ENCODE results near the gene MAPK4. TPM values are rescaled to one million over a fixed set of nuclear protein-coding genes. Genes with fewer than 3 reads are reported as not detected.

MAPK4 gene
- total RNA-seq, 1 experiment from 2014 or later = not detected

DNA sequence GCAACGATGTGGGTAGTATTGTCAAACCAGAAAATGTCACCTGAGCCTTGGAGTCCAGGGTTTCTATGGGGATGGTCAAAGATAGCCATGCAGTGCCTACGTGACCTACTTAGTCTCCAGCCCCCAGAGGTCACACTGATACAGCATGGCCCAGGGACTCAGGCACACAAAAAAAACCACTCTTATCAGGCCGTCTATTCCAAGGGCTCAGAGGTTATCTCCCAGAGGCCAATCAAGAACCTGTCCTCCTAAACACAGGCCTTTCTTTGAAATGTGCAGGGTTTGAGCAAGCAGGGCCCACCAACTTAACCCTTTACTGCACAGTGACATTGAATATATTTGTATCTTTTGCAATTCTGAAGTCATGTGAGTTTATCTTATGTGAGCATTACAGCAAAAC, 177.2 kb downstream of the MAPK4 start:
- no peak overlapping the region for H3K4me3 ChIP-seq
- H3K36me3 ChIP-seq = no peaks in the 10 kb centered on the region
- H3K9me3 ChIP-seq = no peaks in the 10 kb centered on the region
- no peaks in the 10 kb centered on the region for H3K27me3 ChIP-seq
- DNase-seq = no peak

DNA sequence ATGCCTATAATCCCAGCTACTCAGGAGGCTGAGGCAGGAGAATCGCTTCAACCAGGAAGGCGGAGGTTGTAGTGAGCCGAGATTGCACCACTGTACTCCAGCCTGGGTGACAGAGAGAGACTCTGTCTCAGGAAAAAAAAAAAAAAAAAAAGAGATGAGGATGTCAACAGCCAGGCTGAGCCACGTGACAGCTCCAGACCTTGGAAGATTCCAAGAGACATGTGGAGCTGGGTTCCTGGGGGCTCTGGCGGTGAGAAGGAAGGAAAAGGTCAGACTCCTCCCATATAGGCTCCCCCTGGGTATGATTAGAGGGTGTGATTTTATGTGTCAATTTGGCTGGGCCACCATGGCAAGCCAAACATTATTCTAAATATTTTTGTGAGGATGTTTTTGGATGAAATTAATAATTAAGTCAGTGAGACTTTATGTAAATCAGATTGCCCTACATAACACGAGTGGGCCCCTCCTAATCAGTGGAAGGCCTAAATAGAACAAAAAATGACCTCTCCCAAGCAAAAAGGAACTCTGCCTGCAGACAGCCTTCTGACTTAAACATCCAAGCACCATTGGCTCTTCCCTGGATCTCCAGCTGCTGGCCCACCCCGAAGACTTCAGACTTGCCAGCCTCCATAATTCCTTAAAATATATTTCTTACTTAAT, 178.3 kb downstream of the MAPK4 start:
- DNase-seq = no peak
- Histone ChIP-seq H3K9me3 (no peaks in the 10 kb centered on the region), H3K4me3 (no peak overlapping the region), H3K27me3 (no peaks in the 10 kb centered on the region), H3K36me3 (no peaks in the 10 kb centered on the region)

DNA sequence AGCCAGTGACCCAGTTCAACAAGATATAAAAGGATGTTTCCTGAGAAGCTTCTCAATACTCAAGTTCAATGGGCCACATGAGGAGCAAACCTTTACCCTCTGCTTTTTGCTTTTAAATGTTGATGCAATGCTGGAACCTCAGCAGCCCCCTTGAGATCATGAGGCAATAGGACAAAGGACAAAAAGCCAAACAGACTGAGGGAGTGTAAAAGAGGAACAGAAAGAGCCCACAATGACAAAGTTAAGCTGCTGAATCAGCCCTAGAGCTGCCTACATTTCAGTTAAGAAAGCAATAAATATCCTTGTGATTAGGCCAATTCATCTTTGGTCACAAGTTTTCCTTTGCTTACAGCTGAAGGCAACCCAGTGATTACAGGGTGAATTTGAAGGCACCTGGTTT, 183.1 kb downstream of the MAPK4 start:
- no peaks in the 10 kb centered on the region for H3K36me3 ChIP-seq
- no peak for DNase-seq
- H3K27me3 ChIP-seq = no peaks in the 10 kb centered on the region
- no peaks in the 10 kb centered on the region for H3K9me3 ChIP-seq
- no peak overlapping the region for H3K4me3 ChIP-seq

DNA sequence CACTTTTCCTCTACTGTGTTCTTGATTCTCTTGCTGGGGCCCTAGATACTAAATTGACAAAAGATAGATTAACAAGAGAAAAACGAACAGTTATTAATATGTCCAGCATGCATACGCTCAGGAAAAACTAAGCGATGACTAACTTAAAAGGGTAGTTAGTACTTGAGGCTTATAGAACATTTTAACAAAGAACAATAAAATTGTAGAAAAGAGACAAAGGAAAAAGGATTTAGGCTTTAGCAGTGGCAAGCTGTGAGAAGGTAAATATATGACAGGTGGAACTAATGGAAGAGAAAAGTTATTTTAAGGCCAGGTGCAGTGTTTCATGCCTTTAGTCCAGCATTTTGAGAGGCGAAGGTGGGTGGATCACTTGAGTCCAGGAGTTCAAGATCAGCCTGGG, 184.4 kb downstream of the MAPK4 start:
- H3K9me3 ChIP-seq = no peaks in the 10 kb centered on the region
- no peak for DNase-seq
- H3K4me3 ChIP-seq = no peak overlapping the region
- H3K27me3 ChIP-seq = no peaks in the 10 kb centered on the region
- no peaks in the 10 kb centered on the region for H3K36me3 ChIP-seq

DNA sequence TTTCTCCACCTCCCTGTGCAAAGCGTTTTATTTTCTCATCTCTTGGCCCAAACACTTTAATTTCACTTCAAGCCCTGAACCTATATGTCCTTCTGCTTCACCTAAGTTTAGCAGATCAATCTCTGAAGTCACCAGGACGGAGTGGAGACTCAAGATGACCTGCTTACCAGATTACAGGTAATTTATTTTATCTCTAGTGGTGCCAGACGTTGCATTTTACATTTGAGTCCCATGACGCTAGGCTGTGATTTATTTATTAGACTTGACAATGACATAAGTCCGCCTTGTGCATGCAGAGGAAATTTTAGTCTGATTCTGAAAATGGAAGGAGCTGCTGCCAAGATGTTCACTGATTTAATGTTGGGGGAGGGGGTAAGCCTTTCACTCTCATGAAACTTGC, 186.1 kb downstream of the MAPK4 start:
- Histone ChIP-seq H3K9me3 (no peaks in the 10 kb centered on the region), H3K36me3 (no peaks in the 10 kb centered on the region), H3K4me3 (no peak overlapping the region), H3K27me3 (no peaks in the 10 kb centered on the region)
- DNase-seq = no peak

DNA sequence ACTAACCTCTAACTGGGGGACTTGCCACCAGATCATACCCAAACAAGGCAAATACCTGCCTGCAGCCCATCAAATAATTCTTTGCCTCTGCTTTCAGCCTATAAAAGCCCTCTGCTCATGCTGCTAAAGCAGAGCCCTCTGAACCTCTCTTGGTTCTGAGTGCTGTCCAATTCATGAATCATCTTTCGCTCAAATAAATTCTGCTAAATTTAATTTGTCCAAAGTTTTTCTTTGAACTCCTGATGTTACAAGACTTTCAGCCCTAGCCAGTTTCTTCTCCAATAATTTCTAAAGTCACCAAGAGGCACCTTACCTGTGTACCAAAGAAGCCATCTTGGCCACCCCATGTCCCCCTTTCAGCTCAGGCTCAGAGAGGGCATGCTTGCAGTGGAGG, 188.0 kb downstream of the MAPK4 start:
- H3K4me3 ChIP-seq = no peak overlapping the region
- no peak for DNase-seq
- H3K27me3 ChIP-seq = no peaks in the 10 kb centered on the region
- H3K9me3 ChIP-seq = no peaks in the 10 kb centered on the region
- H3K36me3 ChIP-seq = no peaks in the 10 kb centered on the region

DNA sequence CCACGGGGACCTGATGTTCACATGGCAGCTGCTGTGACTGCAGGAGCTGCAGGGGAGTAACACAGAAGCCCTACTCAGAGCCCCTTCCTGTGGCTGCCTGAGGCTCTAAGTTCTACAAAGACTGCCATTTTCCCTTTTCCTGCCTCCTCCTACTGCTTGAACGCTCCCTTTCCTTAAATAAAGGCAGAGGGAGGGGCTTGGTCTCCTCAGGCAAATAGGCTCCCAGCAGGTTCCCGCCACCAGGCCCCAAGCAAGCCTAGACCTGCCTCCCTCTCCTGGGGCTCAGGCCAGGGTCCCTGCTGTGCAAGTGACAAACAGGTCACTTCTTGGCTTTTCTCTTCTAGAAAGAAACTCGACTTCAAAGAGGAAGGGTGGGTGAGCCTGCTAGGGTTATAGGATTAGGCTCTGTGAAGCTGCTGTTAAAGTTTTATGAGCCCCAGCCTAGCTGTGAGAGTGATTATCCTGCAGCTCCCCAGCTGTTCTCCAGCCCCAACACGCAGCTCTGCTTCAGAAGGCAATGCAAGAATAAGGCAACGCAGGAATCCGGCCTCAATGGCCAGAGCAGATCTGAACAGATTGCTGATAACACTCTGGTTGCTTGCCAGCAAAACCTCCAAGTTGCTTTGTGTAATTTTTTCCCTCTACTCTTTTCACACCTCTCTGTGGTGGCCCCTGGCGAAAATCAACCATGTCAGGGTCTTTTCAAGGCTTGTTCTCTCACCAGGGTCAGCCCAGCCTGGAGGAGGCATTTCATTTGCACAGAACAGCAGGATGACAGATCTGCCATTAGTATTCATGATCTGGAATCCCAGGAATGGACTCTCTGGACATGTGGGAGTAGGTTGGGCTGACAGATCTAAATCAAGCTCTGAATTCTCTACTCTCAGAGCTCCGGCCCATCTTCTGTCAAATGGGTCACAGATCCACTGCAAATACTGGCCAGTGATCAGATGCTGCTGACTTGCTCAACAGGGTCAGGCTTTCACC, 188.6 kb downstream of the MAPK4 start:
- Histone ChIP-seq H3K9me3 (no peaks in the 10 kb centered on the region), H3K4me3 (no peak overlapping the region), H3K36me3 (no peaks in the 10 kb centered on the region), H3K27me3 (no peaks in the 10 kb centered on the region)
- DNase-seq = no peak

DNA sequence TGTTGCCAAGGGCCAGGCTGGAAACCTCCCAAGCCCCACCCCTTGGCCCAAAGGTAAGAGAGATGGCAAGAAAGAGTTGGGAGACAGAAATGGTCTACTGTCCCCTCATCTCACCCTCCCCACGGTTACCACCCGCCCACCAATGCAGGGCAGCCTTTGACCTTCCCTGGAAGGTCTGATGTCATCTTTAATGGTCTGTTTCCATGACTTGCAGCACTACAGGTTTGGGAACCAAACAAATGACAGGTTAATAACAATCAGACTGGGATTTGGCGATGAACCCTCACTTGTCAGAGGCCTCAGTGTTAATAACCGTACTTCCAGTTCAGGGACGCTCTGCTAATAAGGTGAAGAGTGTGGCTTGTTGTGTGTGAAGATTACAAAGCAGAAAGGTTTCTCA, 189.5 kb downstream of the MAPK4 start:
- Histone ChIP-seq H3K9me3 (no peaks in the 10 kb centered on the region), H3K27me3 (no peaks in the 10 kb centered on the region), H3K4me3 (no peak overlapping the region), H3K36me3 (no peaks in the 10 kb centered on the region)
- no peak for DNase-seq

DNA sequence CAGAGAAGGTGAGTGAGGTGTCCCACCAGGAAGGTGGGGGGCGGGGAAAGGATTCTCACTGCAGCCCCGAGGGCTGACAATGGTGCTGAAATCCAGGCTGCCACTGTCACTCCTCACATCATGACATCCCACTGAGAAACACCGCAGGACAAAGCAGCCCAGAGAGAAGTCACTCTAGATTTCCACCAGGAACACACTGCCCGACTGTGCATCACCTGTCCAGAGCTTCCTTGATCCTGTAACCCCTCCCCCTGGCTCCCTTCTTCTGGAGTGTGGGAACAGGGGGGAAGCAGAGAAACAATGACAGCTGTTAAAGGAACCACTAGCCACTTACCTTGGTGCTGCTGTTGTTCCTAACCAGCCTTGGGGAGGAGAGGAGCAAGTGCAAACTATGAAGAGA, 190.1 kb downstream of the MAPK4 start:
- no peaks in the 10 kb centered on the region for H3K36me3 ChIP-seq
- no peaks in the 10 kb centered on the region for H3K27me3 ChIP-seq
- H3K9me3 ChIP-seq = no peaks in the 10 kb centered on the region
- no peak for DNase-seq
- H3K4me3 ChIP-seq = no peak overlapping the region

DNA sequence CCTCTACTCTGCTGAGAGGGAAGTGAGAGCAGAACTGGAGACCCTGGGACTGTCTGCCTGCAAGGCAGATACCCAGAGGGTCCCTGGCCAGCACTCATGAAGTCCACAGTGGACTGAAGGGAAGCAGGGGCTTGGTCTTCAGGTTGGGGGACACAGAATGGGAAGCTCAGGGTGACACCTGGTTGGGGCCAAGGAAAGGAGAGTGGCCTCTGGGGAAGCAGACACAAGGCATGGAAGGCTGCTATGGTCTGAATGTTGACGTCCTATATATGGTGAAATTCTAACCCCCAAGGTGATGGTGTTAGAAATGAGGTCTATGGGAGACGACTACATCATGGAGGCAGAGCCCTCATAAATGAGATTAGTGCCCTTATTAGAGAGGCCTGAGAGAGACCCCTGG, 190.7 kb downstream of the MAPK4 start:
- H3K4me3 ChIP-seq = no peak overlapping the region

DNA sequence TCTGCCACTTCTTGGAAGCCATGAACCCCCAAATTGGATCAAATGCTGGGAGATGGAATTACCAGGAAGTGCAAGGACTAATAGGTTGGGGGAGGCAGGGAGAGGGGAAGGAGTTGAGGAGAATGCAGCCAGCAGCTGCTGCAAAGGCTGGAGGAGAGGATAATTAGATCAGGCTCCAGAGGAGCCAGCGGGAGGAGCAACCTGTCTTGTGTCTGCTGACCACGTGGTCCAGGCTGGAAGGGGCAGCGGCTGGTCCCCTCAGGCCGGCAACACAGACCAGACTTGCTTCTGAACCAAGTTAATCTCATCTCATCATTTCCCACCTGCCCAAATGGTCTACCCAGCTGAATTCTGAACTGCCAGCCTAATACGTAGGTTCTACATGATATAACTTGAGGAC, 191.6 kb downstream of the MAPK4 start:
- DNase-seq = no peak
- Histone ChIP-seq H3K36me3 (no peaks in the 10 kb centered on the region), H3K9me3 (no peaks in the 10 kb centered on the region), H3K4me3 (no peak overlapping the region), H3K27me3 (no peaks in the 10 kb centered on the region)

More for the DNA sequence above, 190.7 kb downstream of the MAPK4 start:
- Histone ChIP-seq H3K27me3 (no peaks in the 10 kb centered on the region), H3K36me3 (no peaks in the 10 kb centered on the region), H3K9me3 (no peaks in the 10 kb centered on the region)
- DNase-seq = no peak

DNA sequence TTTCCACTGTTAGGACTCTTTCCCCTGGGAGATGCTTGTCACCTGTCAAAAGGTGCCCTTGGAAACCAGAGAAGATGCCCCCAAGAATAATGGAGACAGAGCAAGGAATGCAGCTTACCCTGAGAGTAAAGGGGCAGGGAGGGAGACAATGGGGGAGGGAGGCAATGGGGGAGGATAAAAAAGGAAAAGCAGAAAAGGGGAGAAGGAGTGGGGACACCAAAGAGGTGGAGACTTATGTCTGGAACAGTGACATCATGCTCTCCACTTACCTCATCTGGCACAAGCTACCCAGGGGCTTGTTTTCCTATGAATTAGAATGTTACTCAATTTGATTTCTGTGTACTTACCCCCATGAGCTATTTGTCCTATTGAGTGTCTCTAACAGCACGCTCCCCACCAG, 192.1 kb downstream of the MAPK4 start:
- no peaks in the 10 kb centered on the region for H3K27me3 ChIP-seq
- no peak for DNase-seq
- H3K36me3 ChIP-seq = no peaks in the 10 kb centered on the region
- no peak overlapping the region for H3K4me3 ChIP-seq
- no peaks in the 10 kb centered on the region for H3K9me3 ChIP-seq

DNA sequence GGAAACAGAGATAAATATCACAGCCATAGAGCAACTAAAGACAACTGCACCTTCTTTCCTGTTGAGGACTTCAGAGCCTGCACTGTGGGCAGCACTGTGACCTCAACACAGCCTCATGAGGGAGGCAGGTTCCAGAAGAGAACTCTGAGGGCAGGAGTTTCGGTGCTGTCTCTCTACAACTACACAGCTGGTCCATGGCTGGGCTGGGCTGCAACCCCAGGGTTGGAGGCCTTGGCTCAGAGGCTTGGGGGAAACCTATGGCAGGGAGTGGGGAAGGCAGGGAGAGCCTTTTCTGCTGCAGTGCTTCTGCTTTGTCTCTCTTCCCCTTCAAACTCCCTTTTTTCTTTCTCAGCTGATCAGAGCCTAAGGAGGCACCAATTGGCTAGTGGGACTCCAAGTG, 193.4 kb downstream of the MAPK4 start:
- DNase-seq = no peak
- no peaks in the 10 kb centered on the region for H3K27me3 ChIP-seq
- H3K36me3 ChIP-seq = no peaks in the 10 kb centered on the region
- H3K9me3 ChIP-seq = no peaks in the 10 kb centered on the region
- H3K4me3 ChIP-seq = no peak overlapping the region

DNA sequence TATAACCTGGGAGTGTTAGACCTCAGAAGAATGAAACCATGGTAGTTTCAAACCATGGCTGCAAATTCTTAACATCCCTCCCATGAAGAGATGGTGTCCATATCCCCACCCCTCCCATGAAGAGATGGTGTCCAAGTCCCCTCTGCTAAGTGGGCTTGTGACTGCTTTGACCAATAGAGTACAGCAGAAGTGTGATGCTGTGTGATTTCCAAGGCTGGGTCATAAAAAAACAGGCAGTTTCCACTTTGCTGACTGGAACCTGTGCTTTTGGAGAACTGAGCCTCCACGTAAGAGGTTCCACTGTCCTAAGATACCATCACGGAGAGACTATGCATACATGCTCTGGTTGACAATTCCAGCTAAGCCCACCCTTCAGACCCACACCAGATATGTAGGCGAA, 194.4 kb downstream of the MAPK4 start:
- Histone ChIP-seq H3K9me3 (no peaks in the 10 kb centered on the region), H3K36me3 (no peaks in the 10 kb centered on the region), H3K4me3 (no peak overlapping the region), H3K27me3 (no peaks in the 10 kb centered on the region)
- DNase-seq = no peak

DNA sequence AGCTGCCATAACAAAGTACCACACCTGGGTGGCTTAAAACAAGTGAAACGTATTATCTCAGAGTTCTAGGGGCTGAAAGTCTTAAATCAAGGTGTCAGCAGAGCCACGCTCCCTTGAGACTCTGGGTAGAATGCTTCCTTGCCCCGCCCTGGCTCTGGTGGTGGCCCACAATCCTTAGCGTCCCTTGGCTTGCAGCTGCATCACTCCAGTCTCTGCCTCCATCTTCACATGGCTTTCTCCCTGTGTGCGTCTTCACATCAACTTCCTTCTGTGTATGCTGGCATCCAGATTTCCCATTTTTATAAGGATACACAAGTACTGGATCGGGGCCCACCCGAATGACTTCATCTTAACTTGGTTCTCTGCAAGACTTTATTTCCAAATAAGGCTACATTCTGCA, 197.5 kb downstream of the MAPK4 start:
- Histone ChIP-seq H3K36me3 (no peaks in the 10 kb centered on the region), H3K9me3 (no peaks in the 10 kb centered on the region), H3K4me3 (no peak overlapping the region), H3K27me3 (no peaks in the 10 kb centered on the region)
- DNase-seq = no peak

DNA sequence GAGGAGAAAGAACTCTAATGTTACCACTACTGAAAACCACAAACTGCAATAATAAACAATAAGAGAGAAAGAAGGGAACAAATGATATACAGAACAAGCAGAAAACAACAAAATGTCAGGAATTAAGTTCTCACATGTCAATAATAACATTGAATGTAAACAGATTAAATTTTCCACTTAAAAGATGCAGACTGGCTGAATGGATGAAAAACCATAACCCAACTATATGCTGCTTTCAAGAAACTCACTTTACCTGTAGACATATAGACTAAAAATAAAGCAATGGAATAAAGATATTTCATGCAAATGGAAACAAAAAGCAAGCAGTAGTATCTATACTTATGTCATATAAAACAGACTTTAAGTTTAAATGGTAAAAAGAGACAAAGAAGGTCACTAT, 209.6 kb downstream of the MAPK4 start:
- no peaks in the 10 kb centered on the region for H3K36me3 ChIP-seq
- H3K27me3 ChIP-seq = peaks cover 2% of the 10 kb centered on the region; the same call in 1 of the 2 replicates
- DNase-seq = no peak
- H3K9me3 ChIP-seq = peaks cover 11% of the 10 kb centered on the region
- no peak overlapping the region for H3K4me3 ChIP-seq

DNA sequence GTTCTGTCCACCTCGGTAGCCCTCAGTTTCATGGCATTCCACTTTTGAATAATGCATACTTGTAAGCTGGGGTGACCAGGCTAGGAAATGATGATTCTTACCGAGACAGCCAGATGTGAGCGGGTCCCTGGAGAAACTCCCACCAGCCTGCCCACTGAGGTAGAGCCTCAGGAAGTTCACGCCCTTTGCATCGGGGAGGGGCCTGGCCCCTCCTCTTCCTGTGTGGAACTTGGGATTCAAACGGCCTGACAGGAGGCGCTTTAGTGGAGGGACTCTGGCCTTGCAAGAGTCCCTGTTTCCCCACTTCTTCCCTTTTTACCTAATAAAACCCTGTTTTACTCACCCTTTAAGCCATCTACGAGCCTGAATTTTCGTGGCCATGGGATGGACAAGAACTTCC, 215.3 kb downstream of the MAPK4 start:
- Histone ChIP-seq H3K27me3 (0 out of 2 replicates have a peak, but pooled peaks cover 3% of the 10 kb centered on the region), H3K4me3 (no peak overlapping the region), H3K9me3 (peaks cover 6% of the 10 kb centered on the region), H3K36me3 (no peaks in the 10 kb centered on the region)
- no peak for DNase-seq

DNA sequence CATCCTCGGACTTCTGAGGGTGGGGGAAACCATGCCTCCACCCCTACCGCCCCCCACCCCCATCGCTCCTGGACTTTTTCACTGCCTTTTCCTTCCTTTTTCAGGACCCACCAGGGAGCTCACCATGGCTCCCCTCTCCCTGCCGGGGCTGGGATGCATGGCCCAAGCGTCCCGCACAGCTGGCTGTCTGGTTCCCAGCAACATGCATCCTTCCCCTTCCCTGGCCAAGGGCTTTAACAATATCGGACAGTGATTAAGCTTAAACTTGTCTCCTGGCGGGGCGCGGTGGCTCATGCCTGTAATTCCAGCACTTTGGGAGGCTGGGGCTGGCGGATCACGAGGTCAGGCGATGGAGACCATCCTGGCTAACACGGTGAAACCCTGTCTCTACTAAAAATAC, 215.8 kb downstream of the MAPK4 start:
- no peak for DNase-seq
- no peak overlapping the region for H3K4me3 ChIP-seq
- peaks cover under 1% of the 10 kb centered on the region; the same call in 1 of the 2 replicates for H3K9me3 ChIP-seq
- H3K27me3 ChIP-seq = 0 out of 2 replicates have a peak, but pooled peaks cover 3% of the 10 kb centered on the region
- no peaks in the 10 kb centered on the region for H3K36me3 ChIP-seq

All from MG63 (cell line).